GM23248 (cell line): ENCODE measurements around the gene MAP6. TPM values are rescaled to one million over a fixed set of nuclear protein-coding genes. Genes with fewer than 3 reads are reported as not detected.
A peak's percentile ranks its signal among the peaks of the same experiment; 100 is the strongest.

Experiments used
- DNase-seq: peaks from one replicate; pipeline ENCODE4 v3.0.0-alpha.2; 2015
- H2AFZ ChIP-seq: fragments of 200-600 bp; sonication (generic); 2 replicates; pipeline ENCODE4 v1.6.1; 2016; ENCODE audit warnings: antibody characterized with exemption
- H3F3A ChIP-seq: fragments of 200-600 bp; sonication (generic); 2 replicates; pipeline ENCODE4 v1.6.1; 2016; ENCODE audit warnings: mild to moderate bottlenecking, antibody characterized with exemption, mixed run types; ENCODE audit not compliant: insufficient read depth
- H3K27ac ChIP-seq: fragments of 200-600 bp; sonication (generic); 2 replicates; pipeline ENCODE4 v1.5.1; 2016; ENCODE audit warnings: mild to moderate bottlenecking
- H3K27me3 ChIP-seq: fragments of 200-600 bp; sonication (generic); replicated peaks from 2 replicates; pipeline ENCODE4 v1.6.1; 2016; ENCODE audit warnings: mild to moderate bottlenecking; ENCODE audit not compliant: insufficient read depth
- H3K36me3 ChIP-seq: fragments of 200-600 bp; sonication (generic); 2 replicates; pipeline ENCODE4 v1.6.1; 2016; ENCODE audit warnings: low read depth, mild to moderate bottlenecking
- H3K4me1 ChIP-seq: fragments of 200-600 bp; sonication (generic); 2 replicates; pipeline ENCODE4 v1.6.1; 2016; ENCODE audit warnings: mild to moderate bottlenecking; ENCODE audit not compliant: insufficient read depth
- H3K4me2 ChIP-seq: fragments of 200-600 bp; sonication (generic); one replicate; pipeline ENCODE4 v1.6.1; 2016; ENCODE audit warnings: mild to moderate bottlenecking; ENCODE audit not compliant: unreplicated experiment
- H3K4me3 ChIP-seq: fragments of 200-600 bp; sonication (generic); 2 replicates; pipeline ENCODE4 v1.5.1; 2016; ENCODE audit warnings: mild to moderate bottlenecking
- H3K79me2 ChIP-seq: fragments of 200-600 bp; sonication (generic); 2 replicates; pipeline ENCODE4 v1.6.1; 2016; ENCODE audit warnings: mild to moderate bottlenecking; ENCODE audit not compliant: insufficient read depth
- H3K9ac ChIP-seq: fragments of 200-600 bp; sonication (generic); 2 replicates; pipeline ENCODE4 v1.6.1; 2016; ENCODE audit warnings: mild to moderate bottlenecking
- H3K9me2 ChIP-seq: fragments of 200-600 bp; sonication (generic); 2 replicates; pipeline ENCODE4 v1.6.1; 2016; ENCODE audit warnings: mixed run types, mild to moderate bottlenecking, moderate library complexity; ENCODE audit not compliant: insufficient read depth
- H3K9me3 ChIP-seq: fragments of 200-600 bp; sonication (generic); one replicate; pipeline ENCODE4 v1.6.1; 2017; ENCODE audit warnings: low read depth
- H4K20me1 ChIP-seq: fragments of 200-600 bp; sonication (generic); 2 replicates; pipeline ENCODE4 v1.6.0; 2016; ENCODE audit not compliant: insufficient read depth
- EZH2 ChIP-seq: fragments of 200-600 bp; sonication (generic); IDR thresholded peaks from 2 replicates; pipeline ENCODE4 v1.6.1; 2018; ENCODE audit warnings: antibody characterized with exemption, mild to moderate bottlenecking; ENCODE audit not compliant: insufficient read depth, poor library complexity, severe bottlenecking
- EZH2phosphoT487 ChIP-seq: fragments of 200-600 bp; sonication (generic); IDR thresholded peaks from 2 replicates; pipeline ENCODE4 v1.6.1; 2018; ENCODE audit warnings: antibody characterized with exemption, moderate library complexity, mild to moderate bottlenecking, low read depth; ENCODE audit not compliant: insufficient read depth
- WGBS, 2 experiments: methylation state at CpG; one replicate each; pipeline ENCODE4 v1.1.6; 2015 to 2017; ENCODE audit warnings: low lambda C conversion rate in 2 of 2, low coverage in 1 of 2; ENCODE audit errors: missing lambda C conversion rate in 2 of 2; 5-methylcytosine and 5-hydroxymethylcytosine counted together
- in situ Hi-C: fragments of 300-500 bp; cut with MboI; formaldehyde crosslinking; loops from 2 replicates; pipeline ENCODE4 v1.15.0; 2020
- polyA plus RNA-seq: library from polyadenylated mRNA; unstranded; fragments of >200 nt; fragmentation: Nextera tagmentation; extraction: Ambion mirVana; gene quantifications from 2 replicates; pipeline ENCODE4 v1.2.1, GENCODE V29; 2016
- total RNA-seq: library from RNA; depleted of rRNA; stranded (reverse); fragments of >200 nt; shearing (Covaris generic); gene quantifications from 2 replicates; pipeline ENCODE4 v1.2.3, GENCODE V29; 2014

Gene MAP6
- total and polyA plus RNA-seq, 2 experiments from 2014 or later, result 3.4 to 5.2 TPM

DNA sequence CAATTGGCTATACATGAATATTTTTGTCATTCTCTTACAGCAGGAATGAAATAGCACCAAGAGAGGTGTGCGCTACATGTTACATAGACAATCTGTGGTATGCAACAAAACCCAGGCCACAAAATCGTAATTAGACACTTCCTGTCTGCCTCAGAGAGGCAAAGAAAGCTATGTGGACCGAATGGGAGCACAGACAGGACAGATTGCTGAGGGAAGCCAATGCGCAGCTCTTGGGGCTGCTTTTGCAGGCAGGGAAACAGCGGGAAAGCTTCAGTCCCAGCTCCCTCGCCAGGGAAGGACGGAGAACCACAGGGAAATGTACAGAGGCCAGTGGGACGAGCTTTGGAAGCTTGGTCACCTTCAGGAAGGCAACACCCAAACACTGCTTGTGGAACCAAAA is 65.9 kb downstream of the MAP6 start:
- no peaks in the 10 kb centered on the region for H3K27me3 ChIP-seq
- DNase-seq, result no peak
- peak overlapping the region; percentile 85 for H3K4me2 ChIP-seq
- in situ Hi-C loops, result no loop called here
- H3F3A ChIP-seq, result peaks cover 21% of the 10 kb centered on the region
- no peaks in the 10 kb centered on the region for H3K36me3 ChIP-seq
- peaks cover 25% of the 10 kb centered on the region for H3K4me1 ChIP-seq
- peak overlapping the region; percentile 98; the same call in 1 of the 2 replicates for H3K27ac ChIP-seq
- no peak overlapping the region for H2AFZ ChIP-seq
- H3K79me2 ChIP-seq, result no peaks in the 10 kb centered on the region
- H3K9me3 ChIP-seq, result no peaks in the 10 kb centered on the region
- 81 to 83% methylated on average over 8 of the region's 8 CpGs for WGBS, 2 experiments
- no peak overlapping the region for H3K4me3 ChIP-seq
- H3K9ac ChIP-seq, result no peak overlapping the region
- no peaks in the 10 kb centered on the region for H4K20me1 ChIP-seq
- H3K9me2 ChIP-seq, result no peaks in the 10 kb centered on the region
- TF ChIP-seq EZH2 (no peak), EZH2phosphoT487 (no peak)

- Histone ChIP-seq H3K36me3 (no peaks in the 10 kb centered on the region), H3K4me1 (peaks cover 25% of the 10 kb centered on the region), H3K4me2 (no peak overlapping the region), H3K9ac (no peak overlapping the region), H3K9me2 (no peaks in the 10 kb centered on the region), H4K20me1 (no peaks in the 10 kb centered on the region), H3F3A (peaks cover 21% of the 10 kb centered on the region), H3K9me3 (no peaks in the 10 kb centered on the region), H3K27ac (no peak overlapping the region), H3K4me3 (no peak overlapping the region), H3K27me3 (no peaks in the 10 kb centered on the region), H3K79me2 (no peaks in the 10 kb centered on the region), H2AFZ (no peak overlapping the region)
- in situ Hi-C loops, result no loop called here
- DNase-seq, result no peak
- 93 to 98% methylated on average over 7 of the region's 7 CpGs for WGBS, 2 experiments
- TF ChIP-seq EZH2phosphoT487, result no peak
Measured at GRCh38 chr11:75601494-75601893, 67.3 kb downstream of the MAP6 start.

GRCh38 chr11:75600356-75600755 is 68.5 kb downstream of the MAP6 start:
- H3F3A ChIP-seq, result peaks cover 21% of the 10 kb centered on the region
- WGBS, 2 experiments, result 92 to 96% methylated on average over 3 of the region's 3 CpGs
- in situ Hi-C loops, result no loop called here
- no peak overlapping the region for H3K27ac ChIP-seq
- H3K9me3 ChIP-seq, result no peaks in the 10 kb centered on the region
- no peaks in the 10 kb centered on the region for H3K27me3 ChIP-seq
- no peaks in the 10 kb centered on the region for H3K36me3 ChIP-seq
- H2AFZ ChIP-seq, result no peak overlapping the region
- no peak for DNase-seq
- TF ChIP-seq EZH2, result no peak
- no peak for TF ChIP-seq EZH2phosphoT487
- no peaks in the 10 kb centered on the region for H3K9me2 ChIP-seq
- H3K4me2 ChIP-seq, result no peak overlapping the region
- no peaks in the 10 kb centered on the region for H4K20me1 ChIP-seq
- H3K4me3 ChIP-seq, result no peak overlapping the region
- H3K4me1 ChIP-seq, result peaks cover 25% of the 10 kb centered on the region
- no peak overlapping the region for H3K9ac ChIP-seq
- no peaks in the 10 kb centered on the region for H3K79me2 ChIP-seq

DNA sequence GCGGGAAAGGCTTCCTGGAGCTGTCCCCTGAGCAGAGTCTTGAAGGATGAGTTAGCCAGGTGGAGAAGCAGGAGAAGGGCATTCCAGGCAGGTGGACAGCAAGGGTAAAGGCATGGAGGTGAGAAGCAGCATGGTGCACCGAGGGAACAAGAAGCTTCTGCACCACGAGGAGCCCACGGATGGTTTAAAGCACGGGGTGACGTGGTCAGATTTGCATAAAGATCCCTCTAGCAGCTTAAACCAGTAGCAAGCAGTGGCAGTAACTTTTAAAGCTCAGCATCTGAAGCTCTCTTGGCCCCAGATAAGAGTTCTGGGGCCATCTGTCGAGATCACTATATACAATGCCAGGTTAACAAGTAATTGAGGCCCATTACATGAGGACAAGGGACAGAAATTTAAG is 69.9 kb downstream of the MAP6 start:
- Histone ChIP-seq H3F3A (peaks cover 10% of the 10 kb centered on the region), H3K27me3 (no peaks in the 10 kb centered on the region), H4K20me1 (no peaks in the 10 kb centered on the region), H2AFZ (no peak overlapping the region), H3K9me2 (no peaks in the 10 kb centered on the region), H3K79me2 (no peaks in the 10 kb centered on the region), H3K4me1 (peaks cover 12% of the 10 kb centered on the region), H3K4me3 (no peak overlapping the region), H3K4me2 (no peak overlapping the region), H3K27ac (no peak overlapping the region), H3K9ac (no peak overlapping the region), H3K36me3 (no peaks in the 10 kb centered on the region), H3K9me3 (no peaks in the 10 kb centered on the region)
- 75 to 85% methylated on average over 7 of the region's 7 CpGs for WGBS, 2 experiments
- DNase-seq, result no peak
- no peak for TF ChIP-seq EZH2phosphoT487
- in situ Hi-C loops, result no loop called here

GRCh38 chr11:75598264-75598663 is 70.6 kb downstream of the MAP6 start:
- no peak for DNase-seq
- no peaks in the 10 kb centered on the region for H3K36me3 ChIP-seq
- H3K4me2 ChIP-seq, result no peak overlapping the region
- in situ Hi-C loops, result no loop called here
- no peaks in the 10 kb centered on the region for H3K9me2 ChIP-seq
- peaks cover 8% of the 10 kb centered on the region for H3K4me1 ChIP-seq
- peaks cover 5% of the 10 kb centered on the region for H3F3A ChIP-seq
- no peaks in the 10 kb centered on the region for H3K79me2 ChIP-seq
- H3K9me3 ChIP-seq, result no peaks in the 10 kb centered on the region
- no peak overlapping the region for H3K9ac ChIP-seq
- no peak overlapping the region for H3K27ac ChIP-seq
- H3K27me3 ChIP-seq, result no peaks in the 10 kb centered on the region
- H2AFZ ChIP-seq, result no peak overlapping the region
- H4K20me1 ChIP-seq, result no peaks in the 10 kb centered on the region
- no peak for TF ChIP-seq EZH2phosphoT487
- TF ChIP-seq EZH2, result no peak
- no peak overlapping the region for H3K4me3 ChIP-seq
